HG03280 (cell line): ENCODE data around the gene USP1.

ENCODE experiments used
- ATAC-seq: cut with Tn5 transposase; IDR thresholded peaks from one replicate; pipeline ENCODE4 v1.9.1; 2021; ENCODE audit warnings: mild to moderate bottlenecking, moderate library complexity; ENCODE audit not compliant: unreplicated experiment

The USP1 gene

GRCh38 chr1:62436466-62437272 is at the start of gene USP1:
Gene USP1, plus strand, starts transcription at chr1:62437049. Its CDS starts 2,819 bp downstream, at chr1:62439868.
- peak; percentile 78 for ATAC-seq

- ATAC-seq = no peak
Observed at GRCh38 chr1:62389531-62389930, 47.3 kb upstream of the USP1 start.

GRCh38 chr1:62390071-62390470 is 46.8 kb upstream of the USP1 start:
- ATAC-seq = no peak

- no peak for ATAC-seq
Observed at GRCh38 chr1:62391369-62391971, 45.4 kb upstream of the USP1 start.

- no peak for ATAC-seq
Observed at GRCh38 chr1:62392951-62393350, 43.9 kb upstream of the USP1 start.

- ATAC-seq = no peak
Observed at GRCh38 chr1:62394646-62395045, 42.2 kb upstream of the USP1 start.

- ATAC-seq = no peak
Observed at GRCh38 chr1:62395291-62395690, 41.6 kb upstream of the USP1 start.

- no peak for ATAC-seq
Observed at GRCh38 chr1:62396871-62397270, 40.0 kb upstream of the USP1 start.

- no peak for ATAC-seq
Observed at GRCh38 chr1:62397301-62397700, 39.5 kb upstream of the USP1 start.

- ATAC-seq = no peak
Observed at GRCh38 chr1:62398377-62398776, 38.5 kb upstream of the USP1 start.

- no peak for ATAC-seq
Observed at GRCh38 chr1:62401034-62401760, 35.7 kb upstream of the USP1 start.

GRCh38 chr1:62405247-62405646 is 31.6 kb upstream of the USP1 start:
- ATAC-seq = no peak

GRCh38 chr1:62406576-62406975 is 30.3 kb upstream of the USP1 start:
- no peak for ATAC-seq

GRCh38 chr1:62407398-62408009 is 29.3 kb upstream of the USP1 start:
- ATAC-seq = no peak

- no peak for ATAC-seq
Observed at GRCh38 chr1:62415687-62416086, 21.2 kb upstream of the USP1 start.

- ATAC-seq = no peak
Observed at GRCh38 chr1:62417351-62417999, 19.4 kb upstream of the USP1 start.

- no peak for ATAC-seq
Observed at GRCh38 chr1:62420214-62420613, 16.6 kb upstream of the USP1 start.

- ATAC-seq = no peak
Observed at GRCh38 chr1:62423580-62424242, 13.1 kb upstream of the USP1 start.

GRCh38 chr1:62424411-62424810 is 12.4 kb upstream of the USP1 start:
- no peak for ATAC-seq

GRCh38 chr1:62425041-62425440 is 11.8 kb upstream of the USP1 start:
- no peak for ATAC-seq
